HCT116 (cell line): ENCODE results near the gene RRAGC. TPM values are rescaled to one million over a fixed set of nuclear protein-coding genes. Genes with fewer than 3 reads are reported as not detected.

ENCODE experiments used
- ATAC-seq: fragments of 200-7000 bp; cut with Tn5 transposase; 2 replicates; pipeline ENCODE4 v1.9.1; 2020; ENCODE audit warnings: mild to moderate bottlenecking, moderate library complexity
- BruUV-seq: library from RNA; stranded (reverse); fragments of 400-500 nt; replicated peaks from 2 replicates; lab custom pipeline; 2021; lab: Mats Ljungman, UMichigan
- CTCF ChIA-PET: fragments of 300-600 bp; sonication (Branson Sonifier 250); formaldehyde crosslinking; loops from one replicate; lab custom pipeline; 2021; ENCODE audit warnings: antibody characterized with exemption; lab: Charles Lee
- POLR2A ChIA-PET: fragments of 300-600, 350-600 bp; sonication (Branson Sonifier 250); formaldehyde crosslinking; loops from one replicate; lab custom pipeline; 2021; ENCODE audit warnings: antibody characterized with exemption; lab: Charles Lee
- RAD21 ChIA-PET, 2 experiments: fragments of 300-600 bp; sonication (Branson Sonifier 250); formaldehyde crosslinking; loops; one replicate each; lab custom pipeline; 2023; ENCODE audit warnings: low total read pairs in 2 of 2; ENCODE audit not compliant: uncharacterized antibody in 2 of 2, unreplicated experiment in 2 of 2, low non-redundant PET in 1 of 2; lab: Charles Lee
- DNase-seq: peaks from one replicate; pipeline ENCODE4 v3.0.0-alpha.2; 2010; ENCODE audit warnings: low read depth, low spot score
- H2AFZ ChIP-seq: fragments of 200-600 bp; shearing (Covaris generic), sonication (generic); 2 replicates; pipeline ENCODE4 v1.6.1; 2017; ENCODE audit warnings: low read depth, mixed run types, mixed read lengths, antibody characterized with exemption, low read length; ENCODE audit not compliant: poor library complexity, severe bottlenecking
- H3K27ac ChIP-seq: 2 replicates; pipeline ENCODE4 v1.5.1; 2012; ENCODE audit warnings: low read depth, low read length
- H3K27me3 ChIP-seq: fragments of 200-600 bp; sonication (generic); 2 replicates; pipeline ENCODE4 v1.6.1; 2016; ENCODE audit warnings: mixed run types, low read length, mixed read lengths; ENCODE audit not compliant: insufficient read depth
- H3K36me3 ChIP-seq, 2 experiments: fragments of 200-500 bp in 1 of 2; fragments of 200-600 bp in 1 of 2; sonication (Bioruptor generic) in 1 of 2; sonication (generic) in 1 of 2; 2 replicates each; pipeline versions ENCODE4 v1.5.1 to v1.6.1; 2014 to 2016; ENCODE audit warnings: low read length in 2 of 2, inconsistent platforms in 1 of 2, mixed read lengths in 1 of 2, mixed run types in 1 of 2; ENCODE audit not compliant: insufficient read depth in 2 of 2, control insufficient read depth in 1 of 2
- H3K4me1 ChIP-seq, 2 experiments: fragments of 200-600 bp in 1 of 2; sonication (generic) in 1 of 2; 2 replicates each; pipeline versions ENCODE4 v1.5.1 to v1.6.1; 2012 to 2017; ENCODE audit warnings: low read length in 2 of 2, inconsistent platforms in 1 of 2, mild to moderate bottlenecking in 1 of 2, mixed read lengths in 1 of 2, mixed run types in 1 of 2, moderate library complexity in 1 of 2; ENCODE audit not compliant: insufficient read depth in 2 of 2, control insufficient read depth in 1 of 2
- H3K4me2 ChIP-seq: fragments of 200-600 bp; sonication (generic); 2 replicates; pipeline ENCODE4 v1.6.1; 2017; ENCODE audit warnings: mixed run types, low read length, mixed read lengths
- H3K4me3 ChIP-seq, 2 experiments: fragments of 200-600 bp in 1 of 2; sonication (generic) in 1 of 2; replicated peaks in 1 of 2; 2 replicates each; pipeline ENCODE4 v1.5.1; 2011 to 2016; ENCODE audit warnings: low read length in 2 of 2, control low read depth in 1 of 2, low read depth in 1 of 2, mild to moderate bottlenecking in 1 of 2, mixed read lengths in 1 of 2, mixed run types in 1 of 2
- H3K79me2 ChIP-seq: fragments of 200-600 bp; sonication (generic); 2 replicates; pipeline ENCODE4 v1.6.1; 2017; ENCODE audit warnings: mild to moderate bottlenecking, mixed run types, low read length, moderate library complexity, mixed read lengths; ENCODE audit not compliant: insufficient read depth
- H3K9ac ChIP-seq: fragments of 200-600 bp; sonication (generic); 2 replicates; pipeline ENCODE4 v1.6.1; 2016; ENCODE audit warnings: low read length, mixed read lengths
- H3K9me2 ChIP-seq: fragments of 200-600 bp; sonication (generic), shearing (Covaris generic); 2 replicates; pipeline ENCODE4 v1.6.1; 2017; ENCODE audit warnings: mixed run types, mild to moderate bottlenecking, moderate library complexity; ENCODE audit not compliant: insufficient read depth
- H3K9me3 ChIP-seq, 2 experiments: fragments of 200-500 bp in 1 of 2; fragments of 200-600 bp in 1 of 2; sonication (Bioruptor generic) in 1 of 2; sonication (generic) in 1 of 2; 2 replicates each; pipeline ENCODE4 v1.6.1; 2014 to 2017; ENCODE audit warnings: low read length in 2 of 2, mixed read lengths in 2 of 2, inconsistent platforms in 1 of 2, low read depth in 1 of 2, mild to moderate bottlenecking in 1 of 2, mixed run types in 1 of 2, moderate library complexity in 1 of 2; ENCODE audit not compliant: control insufficient read depth in 1 of 2, insufficient read depth in 1 of 2
- H4K20me1 ChIP-seq: fragments of 200-600 bp; sonication (generic), shearing (Covaris generic); 2 replicates; pipeline ENCODE4 v1.6.1; 2017; ENCODE audit warnings: mixed run types, mild to moderate bottlenecking, moderate library complexity; ENCODE audit not compliant: insufficient read depth
- CEBPB ChIP-seq: IDR thresholded peaks from 2 replicates; pipeline ENCODE4 v1.6.1; 2012; ENCODE audit warnings: low read depth
- CTCF ChIP-seq, 3 experiments: fragments of 200-600 bp in 1 of 3; sonication (generic) in 1 of 3; IDR thresholded peaks in 2 of 3; conservative IDR thresholded peaks in 1 of 3; 2 replicates each; pipeline ENCODE4 v1.5.1; 2012 to 2017; ENCODE audit warnings: low read depth in 2 of 3, low read length in 2 of 3, antibody characterized with exemption in 1 of 3, borderline replicate concordance in 1 of 3, control low read depth in 1 of 3, mild to moderate bottlenecking in 1 of 3, mixed read lengths in 1 of 3, mixed run types in 1 of 3, moderate library complexity in 1 of 3; ENCODE audit not compliant: insufficient read depth in 1 of 3
- ELF1 ChIP-seq: IDR thresholded peaks from 2 replicates; pipeline ENCODE4 v1.6.1; 2012; ENCODE audit warnings: low read depth, borderline replicate concordance
- EZH2 ChIP-seq: fragments of 200-600 bp; sonication (generic); IDR thresholded peaks from 2 replicates; pipeline ENCODE4 v1.6.1; 2017; ENCODE audit warnings: antibody characterized with exemption, mixed run types
- EZH2phosphoT487 ChIP-seq: fragments of 200-600 bp; IDR thresholded peaks from 2 replicates; pipeline ENCODE4 v1.6.1; 2018; ENCODE audit warnings: antibody characterized with exemption, borderline replicate concordance
- FOSL1 ChIP-seq: IDR thresholded peaks from 2 replicates; pipeline ENCODE4 v1.6.1; 2012; ENCODE audit warnings: low read depth
- JUND ChIP-seq: IDR thresholded peaks from 2 replicates; pipeline ENCODE4 v1.6.1; 2012
- POLR2A ChIP-seq: IDR thresholded peaks from 2 replicates; pipeline ENCODE4 v1.7.0; 2011; ENCODE audit warnings: borderline replicate concordance; ENCODE audit not compliant: insufficient read depth, insufficient read length; ENCODE audit errors: extremely low read depth
- POLR2AphosphoS5 ChIP-seq: IDR thresholded peaks from 2 replicates; pipeline ENCODE4 v1.6.1; 2011; ENCODE audit warnings: mild to moderate bottlenecking, low read depth, low read length, moderate library complexity
- RAD21 ChIP-seq: IDR thresholded peaks from 2 replicates; pipeline ENCODE4 v1.6.1; 2012; ENCODE audit warnings: low read depth, mild to moderate bottlenecking
- SRF ChIP-seq: IDR thresholded peaks from 2 replicates; pipeline ENCODE4 v1.6.1; 2012; ENCODE audit warnings: low read depth
- TCF7L2 ChIP-seq: IDR thresholded peaks from 2 replicates; pipeline ENCODE4 v1.7.0; 2011; ENCODE audit warnings: borderline replicate concordance, inconsistent platforms; ENCODE audit not compliant: insufficient read depth, insufficient read length; ENCODE audit errors: extremely low read depth
- YY1 ChIP-seq: IDR thresholded peaks from 2 replicates; pipeline ENCODE4 v1.6.1; 2011; ENCODE audit warnings: low read length, low read depth, moderate library complexity, mild to moderate bottlenecking; ENCODE audit not compliant: insufficient replicate concordance; ENCODE audit errors: extremely low read depth
- ZNF274 ChIP-seq: fragments of 200-500 bp; sonication (Bioruptor generic); IDR thresholded peaks from 2 replicates; pipeline ENCODE4 v1.6.1; 2014; ENCODE audit warnings: mild to moderate bottlenecking, low read depth, low read length, inconsistent platforms
- intact Hi-C: fragments of 100-400 bp; cut with micrococcal nuclease; formaldehyde crosslinking; loops from 2 replicates; pipeline ENCODE4 v1.10.0; 2022
- total RNA-seq: library from RNA; stranded (reverse); gene quantifications from one replicate; pipeline ENCODE4 v1.2.1, GENCODE V29; 2021; ENCODE audit not compliant: unreplicated experiment
- TF ChIP-seq, protein P1 (sequence below): IDR thresholded peaks from 2 replicates; pipeline ENCODE4 v1.6.1; 2012
- TF ChIP-seq, protein P2 (sequence below): IDR thresholded peaks from 2 replicates; pipeline ENCODE4 v1.6.1; 2011; ENCODE audit warnings: mild to moderate bottlenecking, low read length, moderate library complexity; ENCODE audit not compliant: insufficient replicate concordance; ENCODE audit errors: extremely low read depth

Gene RRAGC
- total RNA-seq, 1 experiment from 2014 or later = 11.7 TPM

GRCh38 chr1:38840281-38840680 lies 19.3 kb downstream of the RRAGC start:
- ATAC-seq (no peak), DNase-seq (no peak)
- no TSS peak for BruUV-seq
- Histone ChIP-seq H3K4me1 (no peaks in the 10 kb centered on the region), H3K9me2 (no peaks in the 10 kb centered on the region), H2AFZ (no peak overlapping the region), H3K4me2 (no peak overlapping the region), H4K20me1 (no peaks in the 10 kb centered on the region), H3K9ac (no peak overlapping the region), H3K4me3 (no peak overlapping the region), H3K36me3 (peaks cover 0 to 4% of the 10 kb centered on the region in 2 experiments; a peak in 2 of 4 replicates), H3K79me2 (no peaks in the 10 kb centered on the region), H3K27ac (no peak overlapping the region), H3K27me3 (no peaks in the 10 kb centered on the region), H3K9me3 (no peaks in the 10 kb centered on the region)
- ChIA-PET RAD21 (no interaction called here), CTCF (no interaction called here), POLR2A (no interaction called here)
- intact Hi-C loops = no loop called here
- no peak for TF ChIP-seq CEBPB
- TF ChIP-seq, protein P1, sequence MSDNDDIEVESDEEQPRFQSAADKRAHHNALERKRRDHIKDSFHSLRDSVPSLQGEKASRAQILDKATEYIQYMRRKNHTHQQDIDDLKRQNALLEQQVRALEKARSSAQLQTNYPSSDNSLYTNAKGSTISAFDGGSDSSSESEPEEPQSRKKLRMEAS = no peak
- TF ChIP-seq TCF7L2 = no peak
- TF ChIP-seq ELF1 = no peak
- TF ChIP-seq POLR2AphosphoS5 = no peak
- TF ChIP-seq YY1 = no peak
- no peak for TF ChIP-seq ZNF274
- no peak for TF ChIP-seq EZH2
- TF ChIP-seq EZH2phosphoT487 = no peak
- no peak for TF ChIP-seq FOSL1
- no peak for TF ChIP-seq RAD21

DNA sequence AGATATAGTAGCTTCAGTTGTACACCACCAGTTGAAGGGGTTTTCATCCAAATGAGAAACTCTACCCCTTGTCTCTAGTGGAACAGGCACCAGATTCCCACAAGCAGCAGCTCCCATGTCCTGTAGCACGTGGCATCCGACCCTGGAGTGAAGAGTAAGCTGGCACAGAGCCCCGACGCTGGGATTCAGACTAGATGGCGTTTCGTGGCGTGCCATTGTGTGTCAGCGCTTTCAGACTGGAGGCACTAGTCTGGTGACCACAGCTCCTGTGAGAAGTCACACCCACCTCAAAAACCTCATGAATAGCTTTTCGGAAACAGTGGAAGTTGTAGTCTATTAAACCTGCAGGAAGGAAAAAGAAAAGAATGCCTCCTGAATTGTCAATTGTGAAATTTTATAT lies 20.2 kb downstream of the RRAGC start:
- H3K4me3 ChIP-seq = no peak overlapping the region
- ChIA-PET CTCF (no interaction called here), RAD21 (no interaction called here), POLR2A (no interaction called here)
- H3K27me3 ChIP-seq = no peaks in the 10 kb centered on the region
- intact Hi-C loops = loop anchor here (10.0 kb wide), 2 partner anchors 315 to 1145 kb away; partner anchors contain the start of gene CDCA8
- DNase-seq = no peak
- no peaks in the 10 kb centered on the region for H4K20me1 ChIP-seq
- H3K36me3 ChIP-seq = peaks cover 0 to 4% of the 10 kb centered on the region in 2 experiments; a peak in 2 of 4 replicates
- no peaks in the 10 kb centered on the region for H3K9me2 ChIP-seq
- H3K4me1 ChIP-seq = no peaks in the 10 kb centered on the region
- ATAC-seq = no peak
- H2AFZ ChIP-seq = no peak overlapping the region
- BruUV-seq = no TSS peak
- no peak overlapping the region for H3K27ac ChIP-seq
- no peaks in the 10 kb centered on the region for H3K79me2 ChIP-seq
- no peak overlapping the region for H3K4me2 ChIP-seq
- no peak overlapping the region for H3K9ac ChIP-seq
- no peaks in the 10 kb centered on the region for H3K9me3 ChIP-seq
- TF ChIP-seq FOSL1 = no peak
- TF ChIP-seq CTCF (IDR thresholded peaks at IDR 0.05 in 2 of 3, conservative IDR thresholded peaks at IDR 0.05 in 1 of 3; ENCODE audit: borderline replicate concordance in 1 of 3, insufficient read depth in 1 of 3, low read depth in 2 of 3, low read length in 2 of 3) = no peak
- TF ChIP-seq SRF = no peak
- no peak for TF ChIP-seq POLR2A
- TF ChIP-seq, protein P2, sequence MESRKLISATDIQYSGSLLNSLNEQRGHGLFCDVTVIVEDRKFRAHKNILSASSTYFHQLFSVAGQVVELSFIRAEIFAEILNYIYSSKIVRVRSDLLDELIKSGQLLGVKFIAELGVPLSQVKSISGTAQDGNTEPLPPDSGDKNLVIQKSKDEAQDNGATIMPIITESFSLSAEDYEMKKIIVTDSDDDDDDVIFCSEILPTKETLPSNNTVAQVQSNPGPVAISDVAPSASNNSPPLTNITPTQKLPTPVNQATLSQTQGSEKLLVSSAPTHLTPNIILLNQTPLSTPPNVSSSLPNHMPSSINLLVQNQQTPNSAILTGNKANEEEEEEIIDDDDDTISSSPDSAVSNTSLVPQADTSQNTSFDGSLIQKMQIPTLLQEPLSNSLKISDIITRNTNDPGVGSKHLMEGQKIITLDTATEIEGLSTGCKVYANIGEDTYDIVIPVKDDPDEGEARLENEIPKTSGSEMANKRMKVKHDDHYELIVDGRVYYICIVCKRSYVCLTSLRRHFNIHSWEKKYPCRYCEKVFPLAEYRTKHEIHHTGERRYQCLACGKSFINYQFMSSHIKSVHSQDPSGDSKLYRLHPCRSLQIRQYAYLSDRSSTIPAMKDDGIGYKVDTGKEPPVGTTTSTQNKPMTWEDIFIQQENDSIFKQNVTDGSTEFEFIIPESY = no peak
- TF ChIP-seq YY1 = no peak
- no peak for TF ChIP-seq JUND
